Measurements from ENCODE around the gene GGTLC1. TPM values are rescaled to one million over a fixed set of nuclear protein-coding genes. Genes with fewer than 3 reads are reported as not detected.

The GGTLC1 gene
- total RNA-seq, 4 donors from 2014 or later = not detected

DNA sequence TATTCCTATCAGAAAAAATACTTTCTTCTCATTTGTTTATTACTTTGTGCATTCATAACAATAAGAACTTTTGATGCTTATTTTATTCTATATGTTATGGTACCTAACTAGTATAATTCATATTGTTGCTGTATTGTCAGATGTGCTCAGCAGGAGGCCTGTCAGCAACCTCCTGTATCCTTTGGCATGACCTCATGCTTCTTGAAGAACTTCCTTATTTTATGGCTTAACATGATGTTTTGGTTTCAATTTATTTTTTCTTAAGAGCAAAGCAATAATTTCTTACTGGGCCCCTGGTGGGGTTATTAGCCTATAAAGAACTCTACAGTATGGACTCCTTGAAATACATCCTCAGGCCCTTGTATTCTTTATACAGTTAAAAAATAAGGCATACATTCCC lies 17.3 kb downstream of the GGTLC1 start:
- H3K36me3 ChIP-seq = no peaks in the 10 kb centered on the region
- peaks cover 5% of the 10 kb centered on the region for H3K27me3 ChIP-seq
- H3K9me3 ChIP-seq = no peaks in the 10 kb centered on the region
- H3K27ac ChIP-seq = no peak overlapping the region
- ATAC-seq = no peak
- no peak overlapping the region for H3K4me3 ChIP-seq
- no peaks in the 10 kb centered on the region for H3K4me1 ChIP-seq
- TF ChIP-seq, protein P1, sequence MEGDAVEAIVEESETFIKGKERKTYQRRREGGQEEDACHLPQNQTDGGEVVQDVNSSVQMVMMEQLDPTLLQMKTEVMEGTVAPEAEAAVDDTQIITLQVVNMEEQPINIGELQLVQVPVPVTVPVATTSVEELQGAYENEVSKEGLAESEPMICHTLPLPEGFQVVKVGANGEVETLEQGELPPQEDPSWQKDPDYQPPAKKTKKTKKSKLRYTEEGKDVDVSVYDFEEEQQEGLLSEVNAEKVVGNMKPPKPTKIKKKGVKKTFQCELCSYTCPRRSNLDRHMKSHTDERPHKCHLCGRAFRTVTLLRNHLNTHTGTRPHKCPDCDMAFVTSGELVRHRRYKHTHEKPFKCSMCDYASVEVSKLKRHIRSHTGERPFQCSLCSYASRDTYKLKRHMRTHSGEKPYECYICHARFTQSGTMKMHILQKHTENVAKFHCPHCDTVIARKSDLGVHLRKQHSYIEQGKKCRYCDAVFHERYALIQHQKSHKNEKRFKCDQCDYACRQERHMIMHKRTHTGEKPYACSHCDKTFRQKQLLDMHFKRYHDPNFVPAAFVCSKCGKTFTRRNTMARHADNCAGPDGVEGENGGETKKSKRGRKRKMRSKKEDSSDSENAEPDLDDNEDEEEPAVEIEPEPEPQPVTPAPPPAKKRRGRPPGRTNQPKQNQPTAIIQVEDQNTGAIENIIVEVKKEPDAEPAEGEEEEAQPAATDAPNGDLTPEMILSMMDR (IDR thresholded peaks at IDR 0.05) = no peak
- no peak for TF ChIP-seq POLR2A (IDR thresholded peaks at IDR 0.05)
- no peak for TF ChIP-seq EP300 (IDR thresholded peaks at IDR 0.05)
- TF ChIP-seq POLR2AphosphoS5 (IDR thresholded peaks at IDR 0.05) = no peak

- WGBS, 2 donors (ENCODE audit: low coverage in 1 of 2) = no CpG with 5 or more reads among the region's 1 CpG
- ATAC-seq = no peak
- TF ChIP-seq EP300 (IDR thresholded peaks at IDR 0.05) (no peak), POLR2A (IDR thresholded peaks at IDR 0.05) (no peak), POLR2AphosphoS5 (IDR thresholded peaks at IDR 0.05) (no peak)
- TF ChIP-seq, protein P1 (IDR thresholded peaks at IDR 0.05) = no peak
These were observed 18.5 kb downstream of the GGTLC1 start for GRCh38 chr20:23970049-23970448.

GRCh38 chr20:23967616-23967979 lies 21.0 kb downstream of the GGTLC1 start:
- H3K36me3 ChIP-seq = no peaks in the 10 kb centered on the region
- TF ChIP-seq EP300 (IDR thresholded peaks at IDR 0.05) (no peak), POLR2AphosphoS5 (IDR thresholded peaks at IDR 0.05) (no peak), POLR2A (IDR thresholded peaks at IDR 0.05) (no peak)
- TF ChIP-seq, protein P1 (IDR thresholded peaks at IDR 0.05) = no peak
- H3K27me3 ChIP-seq = no peaks in the 10 kb centered on the region
- H3K4me1 ChIP-seq = no peaks in the 10 kb centered on the region
- H3K4me3 ChIP-seq = no peak overlapping the region
- no peak for ATAC-seq
- no peaks in the 10 kb centered on the region for H3K9me3 ChIP-seq
- WGBS, 2 donors (ENCODE audit: low coverage in 1 of 2) = 70 to 73% methylated on average over 5 to 7 of the region's 7 CpGs
- H3K27ac ChIP-seq = no peak overlapping the region

More at GRCh38 chr20:23970049-23970448, 18.5 kb downstream of the GGTLC1 start:
- no peaks in the 10 kb centered on the region for H3K4me1 ChIP-seq
- H3K36me3 ChIP-seq = no peaks in the 10 kb centered on the region
- no peak overlapping the region for H3K27ac ChIP-seq
- H3K27me3 ChIP-seq = peaks cover 5% of the 10 kb centered on the region
- H3K4me3 ChIP-seq = no peak overlapping the region
- no peaks in the 10 kb centered on the region for H3K9me3 ChIP-seq

DNA sequence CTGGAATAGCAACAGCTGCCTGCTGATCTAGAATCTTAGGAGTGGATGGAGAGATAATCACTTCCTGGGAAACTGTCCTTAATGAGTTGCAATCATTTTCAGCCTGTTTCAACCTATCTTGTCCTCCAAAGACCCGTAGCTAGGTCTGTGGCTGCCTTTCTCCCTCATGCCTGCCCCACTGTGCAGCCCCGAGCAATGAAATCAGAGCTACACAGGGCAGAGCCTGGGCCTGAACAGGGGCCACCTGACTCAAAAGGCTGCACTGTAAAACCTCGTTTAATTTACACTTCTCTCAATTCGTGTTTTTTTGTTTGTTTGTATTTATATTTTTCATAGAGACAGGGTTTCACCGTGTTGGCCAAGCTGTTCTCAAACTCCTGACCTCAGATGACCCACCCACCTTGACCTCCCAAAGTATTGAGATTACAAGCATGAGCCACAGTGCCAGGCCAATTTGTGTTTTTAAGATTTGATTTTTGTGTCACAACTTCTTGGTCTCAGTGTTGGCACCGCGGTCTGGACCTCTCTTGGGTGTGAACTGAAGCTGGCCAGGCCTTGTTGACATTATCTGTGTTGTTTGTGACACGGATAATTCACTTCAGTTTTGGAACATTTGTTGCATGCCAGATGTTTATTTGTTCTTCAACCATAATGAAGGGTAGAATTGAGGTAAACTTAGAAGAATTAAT lies 21.5 kb downstream of the GGTLC1 start:
- WGBS, 2 donors (ENCODE audit: low coverage in 1 of 2) = 65 to 68% methylated on average over 5 to 8 of the region's 8 CpGs
- H3K36me3 ChIP-seq = no peaks in the 10 kb centered on the region
- H3K27me3 ChIP-seq = no peaks in the 10 kb centered on the region
- H3K9me3 ChIP-seq = no peaks in the 10 kb centered on the region
- H3K4me1 ChIP-seq = no peaks in the 10 kb centered on the region
- no peak for ATAC-seq
- no peak overlapping the region for H3K4me3 ChIP-seq
- no peak for TF ChIP-seq POLR2A (IDR thresholded peaks at IDR 0.05)
- no peak for TF ChIP-seq EP300 (IDR thresholded peaks at IDR 0.05)
- no peak for TF ChIP-seq POLR2AphosphoS5 (IDR thresholded peaks at IDR 0.05)
- TF ChIP-seq, protein P1 (IDR thresholded peaks at IDR 0.05) = no peak
- H3K27ac ChIP-seq = no peak overlapping the region

DNA sequence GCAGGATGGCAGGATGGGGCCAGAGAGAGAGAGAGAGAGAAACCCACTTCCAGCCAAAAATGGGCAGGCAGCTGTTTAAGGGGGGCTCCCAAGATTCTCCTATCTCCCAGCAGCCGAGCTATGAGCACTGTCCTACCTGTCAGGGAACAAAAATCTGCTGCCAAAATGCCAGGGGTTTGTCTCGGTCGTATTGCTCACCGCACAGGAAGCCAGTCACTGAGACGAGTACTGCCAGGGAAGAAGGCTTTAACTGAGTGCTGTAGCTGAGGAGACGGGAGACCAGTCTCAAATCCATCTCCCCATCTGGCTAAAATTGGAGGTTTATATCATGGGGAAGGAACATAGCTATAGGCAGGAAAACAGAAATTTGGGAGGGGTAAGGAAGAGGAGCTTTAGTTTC lies 22.3 kb downstream of the GGTLC1 start:
- Histone ChIP-seq H3K36me3 (no peaks in the 10 kb centered on the region), H3K27ac (no peak overlapping the region), H3K9me3 (no peaks in the 10 kb centered on the region), H3K4me1 (no peaks in the 10 kb centered on the region), H3K4me3 (no peak overlapping the region), H3K27me3 (no peaks in the 10 kb centered on the region)
- no peak for ATAC-seq
- 73% methylated on average over 3 of the region's 6 CpGs; no CpG with 5 or more reads in 1 of the 2 donors for WGBS, 2 donors (ENCODE audit: low coverage in 1 of 2)
- no peak for TF ChIP-seq EP300 (IDR thresholded peaks at IDR 0.05)
- TF ChIP-seq POLR2A (IDR thresholded peaks at IDR 0.05) = no peak
- no peak for TF ChIP-seq POLR2AphosphoS5 (IDR thresholded peaks at IDR 0.05)
- TF ChIP-seq, protein P1 (IDR thresholded peaks at IDR 0.05) = no peak
